HPDE6-E6E7 (cell line): ENCODE measurements around the gene HOXA3.

Experiments
- DNase-seq: peaks from one replicate; pipeline ENCODE4 v3.0.0; 2011; ENCODE audit warnings: missing footprints; ENCODE audit errors: extremely low spot score

Gene HOXA3

DNA sequence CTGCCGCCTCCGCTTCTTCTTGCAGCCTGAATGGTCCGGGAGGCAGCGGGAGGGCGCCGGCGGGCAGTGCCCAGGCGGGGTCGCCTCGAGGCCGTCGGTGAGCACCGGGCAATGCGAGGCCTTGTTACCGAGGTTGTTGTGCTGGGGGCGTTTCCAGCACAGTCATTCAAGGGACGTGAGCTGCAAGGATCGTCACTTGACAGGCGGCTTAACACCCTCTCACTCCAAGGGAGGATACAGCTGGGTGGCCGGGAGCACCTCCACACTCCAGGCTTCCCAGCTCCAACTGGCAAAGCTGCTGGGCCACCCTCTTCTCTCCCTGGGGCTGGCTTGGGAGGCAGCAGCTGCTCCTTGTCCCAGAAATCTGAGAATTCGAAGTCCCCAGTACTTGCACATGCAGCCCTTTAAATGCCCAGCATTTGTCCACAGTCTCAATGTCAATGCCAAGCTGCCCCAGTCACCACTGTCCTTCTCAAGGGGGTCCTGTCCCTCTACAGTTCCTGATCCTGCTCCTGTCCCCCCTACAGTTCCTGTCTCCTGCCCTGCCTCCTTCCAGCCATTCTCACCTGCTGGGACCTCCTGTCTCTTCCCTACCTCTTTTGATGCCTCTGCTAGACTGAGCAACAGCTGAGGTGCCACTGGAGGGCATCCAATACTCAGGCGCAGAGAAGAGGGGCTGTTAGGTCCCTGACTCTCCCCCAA, 37.1 kb upstream of the HOXA3 start:
- DNase-seq, result no peak

DNA sequence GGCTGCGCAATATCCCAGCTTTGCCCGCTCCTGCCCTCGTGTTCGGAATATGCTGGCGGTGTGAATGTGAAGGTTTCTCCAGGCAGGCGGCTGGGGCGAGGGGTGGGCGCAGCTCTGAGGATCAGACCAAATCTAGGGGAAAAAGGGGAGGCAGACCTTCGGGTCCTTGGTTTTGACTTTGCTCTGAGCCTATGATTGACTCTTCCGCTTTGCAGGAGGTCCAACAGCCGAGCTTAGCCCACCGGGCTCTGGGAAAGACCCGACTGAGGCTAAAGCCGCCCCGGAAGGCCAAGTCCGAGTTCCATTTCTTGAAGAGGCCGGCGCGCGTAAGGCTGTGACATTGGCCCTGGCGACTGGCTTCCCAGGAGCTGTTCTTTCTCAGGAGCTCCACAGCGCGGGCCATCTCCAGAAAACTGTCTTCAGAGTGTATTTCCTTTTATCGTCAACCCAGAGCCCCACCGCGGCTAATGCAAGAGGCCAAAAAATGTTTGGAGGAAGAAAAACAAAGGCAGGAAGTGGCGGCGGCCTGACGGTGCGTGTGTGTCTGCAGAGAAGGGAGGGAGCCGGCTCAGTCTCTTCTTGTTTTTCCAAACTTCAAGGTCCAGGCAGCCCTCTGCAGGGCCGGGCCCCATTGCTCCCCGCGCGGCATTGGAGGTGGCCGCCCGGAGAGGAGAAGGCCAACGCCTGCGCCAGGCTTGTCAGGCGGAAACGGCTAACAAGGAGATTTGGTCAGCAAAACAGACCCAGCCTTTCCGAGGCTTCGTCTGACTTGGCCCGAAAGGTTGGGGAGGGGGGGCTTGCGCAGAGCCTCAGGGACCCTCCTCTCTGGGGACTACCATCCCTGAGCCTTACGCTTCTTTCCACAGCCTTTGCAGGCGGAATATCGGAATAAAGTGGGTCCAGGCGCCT, 36.3 kb upstream of the HOXA3 start:
- DNase-seq, result no peak

DNA sequence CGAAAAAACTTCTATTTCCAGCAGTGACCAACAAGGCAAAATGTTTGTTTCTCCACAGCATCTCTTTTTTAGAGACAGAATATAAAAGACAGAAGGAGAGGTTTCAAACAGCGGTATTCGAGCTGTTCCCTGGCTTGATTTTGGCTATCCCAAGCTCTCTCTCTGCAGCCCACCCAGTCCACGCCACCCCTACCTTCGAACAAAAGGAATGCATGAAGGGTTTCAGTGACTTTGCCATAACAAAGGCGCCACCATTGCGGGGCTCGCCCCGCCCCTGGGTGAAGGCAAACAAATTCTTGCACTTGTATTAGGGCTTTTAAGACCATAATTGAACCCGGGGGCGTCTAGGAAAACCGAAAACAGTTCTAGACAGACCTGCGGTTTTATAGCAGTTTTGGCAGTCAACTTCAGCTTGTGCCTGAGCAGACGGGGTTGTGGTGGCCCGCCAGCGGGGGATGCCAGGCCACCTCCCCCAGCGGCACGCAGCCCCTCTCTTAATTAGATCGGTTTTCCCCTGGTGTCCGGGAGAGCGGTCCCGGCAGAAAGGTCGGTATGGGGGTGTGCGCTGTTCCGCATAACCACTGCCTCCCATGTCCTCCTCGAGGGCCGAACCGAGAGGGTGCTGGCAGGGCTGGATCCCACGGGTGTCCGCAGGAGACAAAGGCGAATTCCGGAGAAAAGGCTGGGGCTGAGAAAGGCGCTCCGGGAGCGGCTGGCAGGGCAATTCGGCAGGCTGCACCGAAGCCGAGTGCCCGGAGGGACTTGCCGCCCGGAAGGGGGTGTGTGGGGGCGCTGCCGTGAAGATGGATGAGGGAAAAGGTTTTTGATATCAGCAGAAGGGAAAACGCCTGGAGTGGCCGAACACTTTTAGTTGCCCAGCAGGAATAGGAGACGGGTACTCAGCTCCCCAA, 35.3 kb upstream of the HOXA3 start:
- no peak for DNase-seq

DNA sequence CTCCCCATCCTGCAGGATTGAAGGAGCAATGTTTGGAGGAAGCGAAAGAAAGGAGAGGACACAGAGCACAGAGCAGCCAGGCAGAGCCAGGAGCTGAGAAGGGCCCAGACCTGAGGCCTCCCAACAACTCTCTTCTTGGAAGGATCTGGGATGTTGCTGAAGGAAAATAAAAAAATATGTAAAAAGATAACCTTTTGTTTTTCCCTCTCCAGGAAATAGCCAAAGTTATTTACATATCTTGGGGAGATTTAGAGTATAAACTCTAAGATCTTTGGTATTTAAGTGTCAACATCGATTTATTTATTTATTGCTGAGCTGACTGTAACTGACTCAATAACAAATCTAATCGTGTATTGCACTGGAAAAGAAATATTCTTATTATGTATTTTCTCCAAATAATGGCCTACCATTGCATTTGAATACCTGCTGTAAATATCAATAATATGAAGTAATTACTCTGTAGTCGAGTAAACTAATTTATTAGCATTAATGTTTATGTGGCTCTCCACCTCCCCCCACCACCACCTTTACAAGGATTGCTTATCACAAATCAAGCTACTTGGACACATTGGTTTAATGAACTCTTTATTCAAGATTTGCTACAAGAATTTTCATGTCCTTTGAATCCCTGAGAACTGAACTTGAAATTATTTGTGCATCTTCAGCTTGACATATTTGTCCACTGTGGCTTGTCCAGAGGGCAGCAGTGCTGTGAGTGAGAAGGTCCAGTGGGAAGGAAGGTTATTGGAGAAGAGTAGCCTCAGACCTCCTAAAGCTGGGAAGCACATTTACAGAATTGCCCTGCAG, 34.5 kb upstream of the HOXA3 start:
- DNase-seq, result no peak

DNA sequence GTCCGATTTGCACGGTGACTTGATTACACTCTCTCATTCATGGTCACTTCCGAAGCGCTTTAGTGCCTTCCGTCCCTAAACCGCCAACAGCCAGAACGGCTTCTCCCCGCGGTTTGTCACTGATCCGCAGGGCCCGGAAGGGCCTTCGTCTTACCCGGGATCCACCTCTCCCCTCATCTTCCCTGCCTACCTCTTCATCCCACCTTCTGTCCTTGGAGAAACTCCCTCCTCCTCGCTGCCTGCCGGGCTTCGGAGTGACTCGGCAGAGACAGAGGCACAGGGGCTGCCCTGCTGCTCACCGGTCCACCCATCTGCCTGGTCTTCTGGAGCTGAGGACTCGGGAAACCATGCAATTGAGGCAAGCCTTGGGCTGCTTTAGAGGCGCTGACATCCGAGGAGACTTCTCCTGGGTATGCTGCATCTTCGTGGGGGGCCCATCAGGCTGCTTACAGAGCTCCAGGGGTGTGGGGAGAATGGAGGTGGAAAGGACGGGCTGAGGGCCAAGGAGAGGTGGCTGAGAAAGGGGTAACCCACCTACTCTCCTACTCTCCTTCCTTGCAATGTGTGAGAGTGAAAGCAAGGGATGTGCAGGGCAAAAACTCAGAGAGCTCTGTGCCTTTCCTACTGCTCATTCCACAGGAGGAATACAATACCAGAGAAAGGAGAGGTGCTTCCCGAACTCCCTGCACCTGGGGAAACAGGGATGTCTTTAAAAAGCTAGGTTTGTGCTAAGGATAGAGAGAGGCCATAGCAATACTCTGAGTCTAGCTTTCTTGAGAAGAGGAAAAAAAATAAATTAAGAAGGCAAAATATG, 33.7 kb upstream of the HOXA3 start:
- DNase-seq, result no peak

DNA sequence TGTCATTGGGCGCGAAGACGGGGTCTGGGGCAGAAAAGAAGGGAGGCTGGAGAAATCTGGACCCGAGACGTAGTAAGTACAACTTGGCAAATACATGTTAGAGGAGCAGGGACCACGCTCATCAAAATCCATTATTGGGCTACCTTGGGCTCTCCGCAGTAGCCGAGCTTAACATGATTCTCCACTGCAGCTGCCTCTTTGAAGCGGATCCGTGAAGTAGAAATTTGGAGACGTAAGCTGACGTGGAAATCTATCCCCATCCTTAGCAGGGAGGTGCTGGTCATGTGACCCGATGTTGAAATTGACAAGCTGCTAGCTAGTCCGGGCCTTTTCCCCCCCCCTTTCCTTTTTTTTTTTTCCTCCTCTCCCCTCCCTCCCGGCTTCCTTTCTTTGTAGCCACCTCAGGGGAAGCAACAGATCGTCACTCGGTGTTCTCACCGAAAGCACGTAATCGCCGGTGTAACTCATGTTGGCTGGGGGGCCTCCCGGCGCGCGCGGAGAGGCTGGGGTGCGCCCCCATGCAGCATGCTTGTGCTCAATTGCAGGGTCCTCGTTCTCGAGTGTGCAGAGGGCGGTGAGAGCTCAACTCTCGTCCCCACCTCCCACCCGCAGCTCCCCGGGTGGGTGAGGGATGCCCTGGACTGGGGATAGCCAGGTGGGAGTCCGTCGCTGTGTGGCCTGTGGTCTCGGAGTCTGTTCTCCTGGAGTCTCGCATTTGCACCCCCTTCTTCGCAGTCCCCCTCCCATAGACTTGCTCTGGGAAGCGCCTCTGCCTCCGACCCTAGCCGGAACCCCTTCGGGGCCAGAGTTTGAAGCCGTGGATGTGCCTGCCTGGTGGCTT, 32.9 kb upstream of the HOXA3 start, which contains the start of gene HOXA11:
TSS of gene HOXA11 (minus strand) at position 220 of the 841 bp plus-strand sequence. CDS start at position 132, 88 bp downstream.
- no peak for DNase-seq

DNA sequence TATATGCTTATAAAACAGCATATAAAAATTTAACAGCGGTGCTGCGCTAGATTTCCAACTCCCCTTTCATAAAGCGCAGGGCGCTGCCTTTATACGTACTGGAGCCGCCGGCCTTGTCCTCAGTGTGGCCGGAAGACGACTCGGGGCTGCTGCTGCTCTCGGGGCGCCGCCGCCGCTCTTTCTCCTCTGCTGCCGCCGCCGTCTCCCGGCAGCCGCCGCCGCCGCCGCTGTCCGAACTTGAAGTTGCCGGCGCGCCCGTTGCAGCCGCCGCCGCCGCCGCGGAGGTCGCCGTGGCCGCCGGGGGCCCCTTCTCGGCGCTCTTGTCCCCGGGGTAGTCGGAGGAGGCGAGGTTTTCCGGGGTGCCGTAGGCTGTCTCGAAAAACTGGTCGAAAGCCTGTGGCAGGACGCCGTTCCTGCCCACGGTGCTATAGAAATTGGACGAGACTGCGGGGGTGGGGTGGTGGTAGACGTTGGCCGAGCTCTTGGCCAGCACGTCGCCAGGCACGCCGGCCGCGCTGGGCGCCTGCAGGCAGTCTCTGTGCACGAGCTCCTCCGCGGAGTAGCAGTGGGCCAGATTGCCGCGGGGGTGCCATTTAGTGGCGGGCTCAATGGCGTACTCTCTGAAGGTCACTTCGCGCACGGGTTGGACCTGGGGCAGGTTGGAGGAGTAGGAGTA, 32.1 kb upstream of the HOXA3 start:
- no peak for DNase-seq

DNA sequence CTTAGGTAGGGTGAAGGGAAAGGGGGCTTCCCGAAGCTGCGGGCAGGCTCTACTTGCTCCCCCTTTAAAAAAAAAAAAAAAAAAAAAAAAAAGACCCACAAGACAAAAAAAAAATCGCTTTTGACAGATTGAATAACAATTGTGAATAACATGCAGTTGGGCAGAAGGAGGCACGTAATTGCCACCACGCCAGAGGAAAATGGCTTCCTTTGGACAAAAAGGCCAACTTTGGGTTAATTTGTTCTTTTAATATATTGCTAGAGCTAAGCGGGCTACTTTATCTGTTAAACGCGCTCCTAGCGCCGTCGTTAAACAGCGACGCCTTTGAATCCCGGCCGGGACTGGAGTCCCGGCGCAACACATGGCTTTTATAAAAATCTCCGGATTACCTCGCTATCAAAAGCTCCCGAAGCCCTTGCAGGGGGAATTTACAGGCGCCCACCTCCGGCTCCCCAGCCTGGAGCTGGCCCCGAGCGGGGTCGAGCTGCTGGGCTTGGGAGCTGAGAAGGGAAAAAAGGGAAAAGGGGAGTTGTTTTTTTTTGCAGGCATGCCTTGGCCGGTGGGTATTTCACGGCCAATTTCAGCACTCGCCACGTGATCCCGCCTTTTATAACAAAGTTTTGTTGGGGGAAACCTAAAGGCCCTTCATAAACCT, 31.4 kb upstream of the HOXA3 start:
- DNase-seq, result no peak

DNA sequence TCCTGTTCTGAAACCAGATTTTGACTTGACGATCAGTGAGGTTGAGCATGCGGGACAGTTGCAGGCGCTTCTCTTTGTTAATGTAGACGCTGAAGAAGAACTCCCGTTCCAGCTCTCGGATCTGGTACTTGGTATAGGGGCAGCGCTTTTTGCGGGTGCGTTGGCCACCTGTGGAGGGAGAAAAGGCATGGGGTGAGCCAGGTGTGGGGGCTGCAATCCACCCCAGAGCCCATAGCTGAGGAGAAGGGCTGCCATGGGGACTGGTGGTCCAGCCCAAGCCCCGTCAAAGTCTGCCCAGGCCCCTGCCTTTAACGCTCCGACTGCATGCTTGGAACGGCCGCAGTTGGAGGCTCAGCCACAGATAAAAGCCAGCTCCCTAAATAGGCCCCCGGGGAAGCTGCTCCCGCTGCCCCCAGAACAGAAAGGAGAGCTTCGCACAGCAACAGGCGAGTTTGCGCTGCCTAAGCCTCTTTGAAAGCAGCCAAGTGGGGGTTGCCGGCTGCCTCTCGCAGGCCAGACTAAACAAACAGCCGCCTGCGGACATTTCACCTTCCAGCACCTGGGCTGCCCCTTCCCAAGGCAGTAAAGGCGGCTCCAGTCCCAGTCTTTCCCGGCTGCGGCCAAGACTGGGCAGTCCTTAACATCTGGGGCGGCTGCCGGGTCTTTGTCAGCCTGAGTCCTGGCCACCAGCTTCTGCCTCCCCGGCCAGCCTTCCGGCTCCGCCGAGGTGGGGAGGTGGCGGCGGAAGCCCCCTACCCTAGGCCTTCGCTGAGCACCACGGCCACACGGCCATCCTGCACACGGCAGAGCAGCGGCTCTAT, 30.7 kb upstream of the HOXA3 start:
- DNase-seq, result no peak

DNA sequence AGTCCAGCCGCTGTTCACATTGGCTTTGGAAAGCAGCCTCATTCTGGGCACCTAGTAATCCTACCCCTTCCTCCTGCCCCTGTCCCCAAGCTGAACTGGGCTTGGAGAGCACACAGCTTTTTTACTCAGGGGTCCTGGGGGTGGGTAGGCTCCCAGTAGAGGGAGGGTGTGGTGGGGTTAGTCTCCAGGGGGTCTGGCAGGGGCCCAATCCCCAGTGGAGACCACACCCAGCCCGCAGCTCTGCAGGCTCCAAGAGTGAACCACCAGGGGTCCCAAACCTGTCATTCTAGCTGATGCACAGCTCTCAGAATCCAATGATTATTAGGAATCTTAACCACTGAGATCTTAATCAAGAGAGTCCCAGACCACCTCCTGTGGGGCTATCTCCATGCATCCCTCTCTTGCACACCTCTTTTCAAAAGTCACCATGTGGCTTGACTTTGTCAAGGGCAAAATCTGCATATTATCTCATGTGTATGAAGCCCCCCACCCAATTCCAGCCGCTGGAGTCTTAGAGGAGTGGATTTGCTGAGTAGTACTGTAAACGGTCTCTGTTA, 30.0 kb upstream of the HOXA3 start:
- no peak for DNase-seq

DNA sequence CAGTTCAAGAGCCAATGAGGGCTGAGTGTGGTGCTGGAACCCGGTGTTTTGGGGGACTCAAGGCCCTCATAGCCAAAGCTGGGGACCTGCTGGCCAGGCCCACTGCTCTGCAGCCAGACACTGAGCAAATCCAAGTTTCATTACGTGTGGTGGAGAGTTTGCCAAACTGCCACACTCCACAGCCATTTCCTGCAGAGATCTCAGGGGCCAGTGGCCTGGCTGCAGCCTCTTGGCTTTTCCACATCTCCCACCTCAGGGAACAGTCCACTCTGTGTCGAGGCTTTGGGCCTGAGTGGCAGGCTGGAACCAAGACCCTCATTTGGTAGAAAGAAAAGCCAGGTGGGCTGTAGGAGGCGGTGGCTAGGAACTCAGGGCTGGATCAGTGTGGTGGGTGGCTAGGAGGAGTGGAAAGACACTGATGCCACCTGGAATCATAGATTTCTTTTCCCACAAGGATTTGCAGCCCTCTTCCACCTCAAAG, 29.5 kb upstream of the HOXA3 start:
- no peak for DNase-seq

DNA sequence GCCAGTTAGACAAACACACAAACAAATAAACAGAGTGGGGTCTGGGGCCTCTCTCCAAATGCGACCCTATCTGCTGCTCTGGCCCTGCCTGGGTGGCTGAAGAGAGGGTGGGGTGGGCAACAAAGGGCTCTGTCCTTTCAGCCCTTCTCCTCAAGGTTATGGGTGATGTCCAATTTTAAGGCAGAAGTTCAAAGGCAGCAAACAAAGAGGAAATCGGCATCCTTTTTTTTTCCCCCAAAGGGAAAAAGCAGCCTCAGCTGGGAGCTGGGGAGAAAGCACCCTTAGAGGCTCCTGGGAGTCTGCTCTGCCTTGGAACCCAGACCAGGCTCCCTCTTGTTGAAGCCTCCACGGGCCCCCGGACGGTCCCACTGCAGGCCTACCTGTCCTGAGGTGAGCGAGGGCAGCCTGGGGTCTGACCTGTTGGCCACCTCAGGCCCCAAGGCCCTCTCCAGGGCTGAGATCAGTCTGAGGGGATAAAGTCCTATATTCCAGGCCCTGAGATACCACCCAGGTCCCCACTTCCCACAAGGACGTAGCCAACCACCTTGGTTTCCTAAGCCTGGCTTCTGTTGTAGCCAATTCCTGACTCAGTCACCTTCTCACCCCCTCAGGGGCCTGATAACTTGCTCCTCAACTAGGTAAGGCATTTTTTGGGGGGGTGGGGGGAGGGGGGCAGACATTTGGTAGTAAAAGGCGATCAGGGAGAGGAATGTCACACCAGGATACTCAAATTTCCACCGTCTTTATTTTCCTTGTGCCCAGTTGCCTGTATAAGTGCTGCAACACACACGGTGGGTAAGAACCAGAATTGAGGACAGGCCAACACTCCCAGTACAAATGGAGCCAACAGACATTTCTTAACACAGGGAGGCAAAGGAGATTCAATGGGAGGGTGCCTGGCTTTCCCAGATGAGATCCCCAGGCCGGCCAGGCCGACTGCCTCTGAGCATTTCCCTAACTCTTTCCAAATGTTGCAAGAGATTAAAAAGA, 28.3 kb upstream of the HOXA3 start:
- no peak for DNase-seq

DNA sequence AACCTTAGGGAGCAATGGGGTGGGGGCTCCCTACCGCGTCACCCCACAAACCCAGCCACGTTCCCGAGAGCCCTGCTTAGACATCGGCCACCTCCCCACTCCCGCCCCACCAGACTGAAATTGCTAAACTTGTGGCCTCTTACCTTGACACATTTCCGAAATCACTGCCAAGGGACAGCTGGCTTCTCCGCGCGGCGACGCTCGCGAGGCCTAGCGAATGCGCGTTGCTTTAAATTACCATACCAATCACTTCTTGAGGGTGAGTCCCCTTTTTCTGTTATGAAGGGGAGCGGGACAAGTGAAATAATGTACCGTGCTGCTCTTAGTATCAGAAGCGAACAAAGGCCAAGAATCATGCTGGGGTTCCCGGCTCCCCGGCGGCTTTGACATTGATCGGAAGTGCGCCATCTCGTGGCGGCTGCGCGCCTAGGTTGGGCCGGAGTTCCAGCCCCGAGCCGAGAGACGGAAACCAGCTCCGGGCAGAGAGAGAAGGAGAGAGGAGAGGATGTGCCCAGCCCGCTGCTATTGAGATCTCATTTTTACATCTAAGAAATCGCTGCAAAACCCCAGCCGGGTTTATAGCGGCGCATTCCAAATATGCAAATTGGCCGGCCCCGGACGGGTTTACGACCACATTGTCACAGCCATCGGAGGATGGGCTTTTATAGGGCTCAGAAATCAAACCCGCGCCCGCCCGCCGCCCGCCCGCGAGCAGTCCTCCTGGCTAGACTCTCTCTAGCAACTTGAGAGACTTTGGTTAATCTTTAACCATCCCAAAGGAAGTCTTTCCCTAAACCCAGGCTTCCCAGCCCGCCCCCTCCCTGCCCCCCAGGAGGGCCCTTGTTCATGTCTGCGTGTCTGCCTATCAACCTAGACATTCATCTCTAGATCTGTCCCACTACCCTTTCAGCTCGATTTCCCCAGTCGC, 27.4 kb upstream of the HOXA3 start:
- peak; percentile 53 for DNase-seq

DNA sequence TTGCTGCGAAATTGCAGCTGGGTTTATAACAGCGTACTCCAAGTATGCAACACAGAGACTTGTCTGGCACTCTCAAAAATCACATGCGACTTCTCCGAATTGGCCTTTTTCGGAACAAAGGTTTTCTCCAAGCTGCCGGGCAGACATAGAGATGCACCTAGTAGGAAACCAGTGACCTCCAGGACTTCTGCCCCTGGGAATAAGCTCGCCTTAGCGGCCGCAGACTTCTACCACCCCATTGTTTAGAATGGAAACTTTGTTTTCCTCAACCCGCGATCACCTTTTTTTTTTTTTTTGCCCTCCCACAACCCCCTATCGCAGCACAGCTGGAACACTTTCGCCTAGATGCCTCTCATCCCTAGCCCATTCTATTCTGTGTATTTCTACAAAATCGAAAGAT, 26.6 kb upstream of the HOXA3 start:
- DNase-seq, result no peak

DNA sequence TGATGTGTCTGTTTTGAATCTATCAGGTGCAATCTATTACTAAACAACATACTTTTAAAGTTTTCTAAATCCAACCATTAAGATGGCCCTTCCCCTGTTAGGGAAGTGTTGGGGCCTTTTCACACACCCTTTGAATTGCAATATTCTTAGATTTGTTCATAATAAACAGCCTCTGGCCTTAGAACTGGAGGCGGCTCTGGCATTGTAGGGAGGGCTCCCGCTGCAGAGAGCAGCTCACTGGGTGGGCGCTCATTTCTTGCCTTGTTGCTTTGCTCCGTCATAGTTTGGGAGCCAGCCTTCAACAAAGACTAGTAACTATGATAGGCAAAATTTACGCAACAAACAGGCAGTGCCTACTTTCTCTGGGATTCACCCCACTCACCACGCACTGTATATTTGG, 26.0 kb upstream of the HOXA3 start:
- DNase-seq, result no peak
